ENCODE data around the gene NAPB.

NAPB gene

DNA sequence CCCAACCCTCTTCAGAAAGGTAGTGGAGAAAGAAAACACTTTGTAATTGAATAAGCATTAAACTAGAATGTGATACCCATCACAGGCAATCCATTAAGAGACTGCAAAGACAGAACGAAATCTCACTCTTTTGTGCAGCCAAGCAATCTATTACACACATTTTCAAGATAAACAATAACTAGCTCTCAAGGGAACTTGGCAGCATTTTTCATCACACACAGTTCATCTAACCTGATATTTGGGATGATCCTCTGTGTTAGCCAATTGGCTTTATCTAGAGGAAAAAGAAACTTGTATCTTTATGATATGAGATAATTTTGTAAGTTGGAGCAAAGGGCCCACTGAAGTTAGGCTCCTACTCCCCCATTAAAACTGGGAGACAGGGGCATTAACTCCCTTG, 60.8 kb downstream of the NAPB start:
- TF ChIP-seq, protein P1, sequence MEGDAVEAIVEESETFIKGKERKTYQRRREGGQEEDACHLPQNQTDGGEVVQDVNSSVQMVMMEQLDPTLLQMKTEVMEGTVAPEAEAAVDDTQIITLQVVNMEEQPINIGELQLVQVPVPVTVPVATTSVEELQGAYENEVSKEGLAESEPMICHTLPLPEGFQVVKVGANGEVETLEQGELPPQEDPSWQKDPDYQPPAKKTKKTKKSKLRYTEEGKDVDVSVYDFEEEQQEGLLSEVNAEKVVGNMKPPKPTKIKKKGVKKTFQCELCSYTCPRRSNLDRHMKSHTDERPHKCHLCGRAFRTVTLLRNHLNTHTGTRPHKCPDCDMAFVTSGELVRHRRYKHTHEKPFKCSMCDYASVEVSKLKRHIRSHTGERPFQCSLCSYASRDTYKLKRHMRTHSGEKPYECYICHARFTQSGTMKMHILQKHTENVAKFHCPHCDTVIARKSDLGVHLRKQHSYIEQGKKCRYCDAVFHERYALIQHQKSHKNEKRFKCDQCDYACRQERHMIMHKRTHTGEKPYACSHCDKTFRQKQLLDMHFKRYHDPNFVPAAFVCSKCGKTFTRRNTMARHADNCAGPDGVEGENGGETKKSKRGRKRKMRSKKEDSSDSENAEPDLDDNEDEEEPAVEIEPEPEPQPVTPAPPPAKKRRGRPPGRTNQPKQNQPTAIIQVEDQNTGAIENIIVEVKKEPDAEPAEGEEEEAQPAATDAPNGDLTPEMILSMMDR (IDR thresholded peaks at IDR 0.05; ENCODE audit: extremely low read depth, missing control alignments) = no peak
- DNase-seq (ENCODE audit: low spot score) = no peak

- TF ChIP-seq, protein P1 (IDR thresholded peaks at IDR 0.05; ENCODE audit: extremely low read depth, missing control alignments) = no peak
- no peak for DNase-seq (ENCODE audit: low spot score)
Measured at GRCh38 chr20:23358923-23359593, 62.2 kb downstream of the NAPB start.

DNA sequence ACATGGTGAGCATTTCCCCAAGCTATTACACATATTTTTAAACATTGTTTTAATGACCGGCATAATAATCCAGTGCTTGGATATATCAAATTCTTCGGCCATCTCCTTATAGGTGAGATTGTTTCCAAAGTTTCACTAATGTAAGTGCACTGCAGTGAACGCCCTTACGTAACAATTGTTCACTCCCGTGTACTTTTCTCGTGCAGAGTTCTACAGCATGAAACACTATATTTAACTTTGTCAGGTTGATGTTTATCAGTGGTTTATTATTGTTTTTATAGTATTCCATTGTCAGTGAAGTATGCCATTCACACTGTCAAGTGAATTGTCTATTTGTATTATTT, 62.8 kb downstream of the NAPB start:
- TF ChIP-seq, protein P1 (IDR thresholded peaks at IDR 0.05; ENCODE audit: extremely low read depth, missing control alignments) = no peak
- no peak for DNase-seq (ENCODE audit: low spot score)

- TF ChIP-seq, protein P1 (IDR thresholded peaks at IDR 0.05; ENCODE audit: extremely low read depth, missing control alignments) = no peak
- peak; percentile 94 for DNase-seq (ENCODE audit: low spot score)
Measured at GRCh38 chr20:23357767-23358562, 63.3 kb downstream of the NAPB start.

- TF ChIP-seq, protein P1 (IDR thresholded peaks at IDR 0.05; ENCODE audit: extremely low read depth, missing control alignments) = no peak
- DNase-seq (ENCODE audit: low spot score) = no peak
Measured at GRCh38 chr20:23356203-23356602, 65.1 kb downstream of the NAPB start.

GRCh38 chr20:23350904-23351838, 70.1 kb downstream of the NAPB start:
- TF ChIP-seq, protein P1 (IDR thresholded peaks at IDR 0.05; ENCODE audit: extremely low read depth, missing control alignments) = no peak
- peak; percentile 65 for DNase-seq (ENCODE audit: low spot score)
